ENCODE data around the gene CRYBB1.
A peak's percentile ranks its signal among the peaks of the same experiment; 100 is the strongest.

Gene CRYBB1

GRCh38 chr22:26602127-26602526 lies 15.7 kb downstream of the CRYBB1 start:
- DNase-seq, result no peak

- no peak for DNase-seq
Observed at GRCh38 chr22:26601726-26602125, 16.1 kb downstream of the CRYBB1 start.

DNA sequence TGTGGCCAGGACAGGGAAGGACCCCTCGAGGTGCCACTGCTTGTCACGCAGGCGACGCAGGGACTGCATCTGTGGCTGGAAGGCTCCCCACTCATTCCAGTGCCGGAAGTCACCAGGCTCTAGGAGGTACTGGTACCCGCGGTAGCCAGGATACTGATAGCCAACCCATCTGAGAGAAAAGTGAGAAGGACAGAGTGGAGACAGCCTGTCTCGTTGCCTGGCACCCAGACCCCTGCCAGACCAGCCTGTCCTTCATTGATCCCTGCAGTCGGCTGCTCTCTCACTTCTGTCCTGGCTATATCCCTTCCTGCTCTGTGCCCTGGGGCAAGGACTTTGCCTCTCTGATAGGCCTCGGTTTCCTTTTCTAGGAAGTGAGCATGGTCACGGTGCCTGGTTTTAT lies 18.3 kb downstream of the CRYBB1 start:
- DNase-seq, result no peak

- no peak for DNase-seq
Observed at GRCh38 chr22:26597480-26597879, 20.3 kb downstream of the CRYBB1 start.

- peak; percentile 52 for DNase-seq
Observed at GRCh38 chr22:26597026-26597425, 20.8 kb downstream of the CRYBB1 start.

GRCh38 chr22:26593763-26594162 lies 24.1 kb downstream of the CRYBB1 start:
- no peak for DNase-seq

GRCh38 chr22:26592421-26592891 lies 25.4 kb downstream of the CRYBB1 start:
- DNase-seq, result peak; percentile 56

DNA sequence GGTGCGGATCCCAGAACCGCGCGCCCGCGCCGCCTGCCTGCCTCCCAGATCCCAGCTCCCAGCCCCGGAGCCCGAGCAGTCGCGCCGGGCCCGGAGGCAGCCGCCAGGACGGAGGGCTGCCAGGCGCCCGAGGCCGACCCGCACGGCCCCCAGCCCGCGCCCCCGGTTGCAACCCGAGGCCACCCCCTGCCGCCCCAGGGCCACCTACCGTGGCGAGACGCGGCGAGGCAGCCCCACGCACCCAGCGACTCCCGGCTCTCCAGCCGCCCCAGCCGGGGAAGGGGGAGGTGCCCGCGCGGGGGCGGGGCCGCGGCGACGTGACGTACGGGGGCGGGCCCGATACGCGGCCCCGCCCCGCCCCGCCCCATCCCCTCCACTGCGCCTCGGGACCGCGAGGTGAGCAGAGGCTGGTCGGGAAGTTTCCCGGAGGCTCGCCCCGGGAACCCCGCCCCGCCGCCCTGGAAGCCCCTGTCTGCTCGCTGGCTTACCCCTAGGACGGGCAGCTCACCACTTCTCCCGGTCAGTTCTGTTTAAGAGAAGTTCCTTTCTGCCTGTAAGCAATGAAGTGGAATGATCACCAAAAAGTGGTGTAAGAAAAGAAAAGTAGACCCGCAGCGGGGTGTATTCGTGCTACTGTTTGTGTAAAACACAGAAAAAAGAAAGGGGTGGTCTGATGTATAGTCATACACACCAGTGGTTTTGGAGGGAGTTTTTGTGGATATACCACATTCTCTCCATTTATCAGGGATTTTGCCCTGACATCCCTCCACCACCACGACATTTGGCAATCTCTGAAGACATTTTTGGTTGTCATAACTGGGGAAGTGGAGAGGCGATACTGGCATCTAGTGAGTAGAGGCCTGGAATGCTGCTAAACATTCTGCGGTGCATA lies 27.7 kb downstream of the CRYBB1 start, which contains the start of gene TPST2:
TPST2 (minus strand) TSS at position 288 of the 892 bp plus-strand sequence. CDS start 48,502 bp downstream, outside the sequence.
- peak; percentile 77 for DNase-seq

GRCh38 chr22:26589367-26589844 lies 28.4 kb downstream of the CRYBB1 start:
- no peak for DNase-seq

- no peak for DNase-seq
Observed at GRCh38 chr22:26588729-26589366, 29.0 kb downstream of the CRYBB1 start.

DNA sequence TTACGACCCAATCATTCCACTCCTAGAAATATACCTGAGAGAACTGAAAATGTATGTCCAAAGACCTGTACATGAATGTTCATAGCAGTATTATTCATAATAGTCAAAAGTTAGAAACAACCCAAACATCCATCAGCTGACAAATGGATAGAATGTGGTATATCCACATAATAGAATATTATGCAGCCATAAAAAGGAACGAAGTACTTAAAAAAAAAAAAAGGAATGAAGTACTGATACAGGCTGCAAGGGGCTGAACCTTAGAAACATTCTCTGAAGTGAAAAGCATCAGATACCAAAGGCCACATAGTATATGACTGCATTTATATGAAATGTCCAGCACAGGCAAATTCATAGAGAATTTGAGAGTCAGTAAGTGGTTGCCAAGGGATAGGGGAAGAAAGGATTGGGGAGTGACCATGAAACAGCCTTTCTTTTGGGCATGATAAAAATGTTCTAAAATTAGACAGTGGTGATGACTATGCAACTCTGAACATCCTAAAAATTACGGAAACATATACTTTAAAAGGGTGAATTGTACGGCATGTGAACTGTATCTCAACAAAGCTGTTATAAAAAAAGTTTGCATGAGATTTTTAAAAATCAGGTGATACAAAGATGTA lies 29.7 kb downstream of the CRYBB1 start:
- no peak for DNase-seq

GRCh38 chr22:26586556-26587325 lies 31.1 kb downstream of the CRYBB1 start:
- no peak for DNase-seq

DNA sequence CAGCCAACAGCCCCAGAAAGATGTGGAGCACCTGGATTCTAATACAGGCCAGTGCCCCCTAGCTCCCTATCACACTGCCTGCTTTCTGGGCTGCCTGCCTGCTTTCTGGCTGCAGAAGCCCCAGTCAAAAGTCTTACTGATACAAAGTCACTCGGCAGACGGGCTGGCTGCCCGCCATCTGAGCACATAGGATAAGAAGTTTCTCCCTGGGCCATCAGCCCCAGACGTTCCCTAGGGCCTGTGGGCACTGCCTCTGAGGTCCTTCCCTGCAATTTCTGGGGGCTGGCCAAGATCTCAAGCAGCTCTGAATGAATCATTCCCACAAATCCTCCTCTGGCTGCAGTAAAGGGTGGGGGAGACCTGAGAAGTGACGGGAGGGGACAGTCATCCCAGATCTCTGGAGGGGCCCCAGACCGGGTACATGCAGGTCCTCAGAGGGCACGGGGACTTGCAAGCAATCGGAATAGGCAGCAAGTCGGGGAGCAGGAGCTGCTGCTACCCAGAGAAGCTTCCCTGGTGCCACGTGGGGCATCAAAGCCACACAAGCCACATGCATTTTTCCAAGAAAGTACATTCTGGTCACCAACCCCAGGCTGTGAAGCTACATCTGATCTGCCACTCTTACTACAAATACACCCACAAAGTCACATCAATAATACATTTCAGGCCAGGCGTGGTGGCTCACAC lies 32.6 kb downstream of the CRYBB1 start:
- no peak for DNase-seq

DNA sequence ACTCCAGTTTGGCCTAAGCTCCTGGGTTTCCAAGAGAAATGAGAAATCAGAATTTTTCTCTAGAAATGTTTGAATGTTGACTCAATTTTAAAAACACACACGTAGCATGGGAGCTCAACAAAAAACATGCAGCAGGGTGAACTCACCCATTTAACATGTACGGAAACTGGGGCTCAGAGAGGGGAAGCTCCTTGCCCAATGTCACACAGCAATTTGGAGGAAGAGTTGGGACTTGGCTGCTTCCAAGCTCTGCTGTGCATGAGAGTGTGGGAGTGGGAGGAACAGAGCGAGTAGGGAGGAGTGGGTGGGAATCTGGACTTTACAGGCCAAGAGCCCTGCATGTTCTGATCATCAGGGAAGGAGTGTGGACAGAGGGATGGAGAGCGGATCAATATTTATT lies 33.8 kb downstream of the CRYBB1 start:
- no peak for DNase-seq

GRCh38 chr22:26581633-26582168 lies 36.1 kb downstream of the CRYBB1 start:
- no peak for DNase-seq

DNA sequence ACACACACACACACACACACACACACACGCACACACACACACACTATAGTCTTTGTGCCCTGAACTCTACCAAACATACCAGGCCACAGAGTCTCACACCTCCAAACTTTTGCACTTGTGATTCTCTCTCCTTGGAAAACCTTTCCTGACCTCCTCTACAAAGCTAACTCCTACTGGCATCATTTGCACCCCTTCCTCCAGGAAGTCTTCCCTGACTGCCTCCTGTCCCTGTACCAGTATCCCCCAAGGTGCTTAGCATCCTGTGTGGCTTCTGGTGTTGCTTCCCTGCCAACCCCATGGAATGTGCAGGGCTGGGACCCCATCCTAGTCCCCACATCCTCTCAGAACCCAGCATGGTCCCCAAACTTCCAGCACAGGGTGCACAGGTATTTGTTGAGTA lies 36.8 kb downstream of the CRYBB1 start:
- no peak for DNase-seq

GRCh38 chr22:26580240-26580962 lies 37.4 kb downstream of the CRYBB1 start:
- DNase-seq, result no peak

- peak; percentile 61 for DNase-seq
Observed at GRCh38 chr22:26579331-26579886, 38.4 kb downstream of the CRYBB1 start.

GRCh38 chr22:26577081-26577480 lies 40.7 kb downstream of the CRYBB1 start:
- no peak for DNase-seq

DNA sequence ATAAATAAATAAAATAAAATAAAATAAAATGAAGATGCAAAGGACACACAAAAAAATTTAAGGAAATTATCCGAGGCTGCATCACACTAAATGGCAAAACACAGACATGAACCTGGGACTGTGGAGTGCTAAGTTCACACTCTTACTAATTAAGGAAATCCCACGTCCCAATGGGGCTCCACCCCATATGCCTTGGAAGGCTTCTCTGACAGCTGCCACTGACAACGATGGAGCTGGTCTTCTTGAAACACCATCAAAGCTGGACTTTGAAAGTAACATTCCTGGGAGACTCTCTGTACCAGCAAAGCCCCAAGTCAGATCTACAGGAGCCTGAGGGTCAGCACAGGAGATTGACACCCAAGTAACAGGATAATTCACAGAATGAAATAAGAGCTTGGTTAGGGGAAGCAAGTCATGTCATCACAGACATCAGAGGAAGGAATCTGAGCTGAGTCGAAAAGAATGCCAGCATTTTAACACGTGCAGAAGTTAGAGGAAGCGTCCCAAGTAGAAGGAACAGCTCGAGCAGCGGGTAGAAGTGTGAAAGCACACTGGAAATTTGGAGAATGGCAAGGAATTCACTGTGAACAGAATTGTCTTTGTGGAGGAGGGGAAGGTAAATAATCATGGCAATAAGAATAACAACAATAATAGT lies 41.7 kb downstream of the CRYBB1 start:
- DNase-seq, result no peak
